ENCODE data around the gene CPS1.

DNA sequence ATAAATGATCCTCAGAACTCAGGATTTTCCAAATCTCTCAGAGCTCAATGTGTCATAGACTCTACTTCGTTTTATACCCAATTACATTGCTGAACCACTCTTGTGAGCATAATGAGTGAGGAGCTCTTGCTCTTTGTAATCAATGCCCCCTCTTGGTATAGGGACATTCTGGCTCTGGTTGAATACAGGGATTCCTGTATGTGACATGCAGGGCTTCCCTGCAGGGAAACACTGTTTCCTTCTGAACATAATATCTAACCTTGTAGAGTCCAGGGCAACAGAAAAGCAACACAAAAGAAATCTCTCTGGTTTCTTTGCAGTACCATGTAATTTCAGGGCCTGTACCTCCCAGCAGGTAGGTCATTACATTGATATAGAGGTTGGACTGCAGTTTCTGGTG is 101.5 kb downstream of the CPS1 start:
- TF ChIP-seq, protein P1, sequence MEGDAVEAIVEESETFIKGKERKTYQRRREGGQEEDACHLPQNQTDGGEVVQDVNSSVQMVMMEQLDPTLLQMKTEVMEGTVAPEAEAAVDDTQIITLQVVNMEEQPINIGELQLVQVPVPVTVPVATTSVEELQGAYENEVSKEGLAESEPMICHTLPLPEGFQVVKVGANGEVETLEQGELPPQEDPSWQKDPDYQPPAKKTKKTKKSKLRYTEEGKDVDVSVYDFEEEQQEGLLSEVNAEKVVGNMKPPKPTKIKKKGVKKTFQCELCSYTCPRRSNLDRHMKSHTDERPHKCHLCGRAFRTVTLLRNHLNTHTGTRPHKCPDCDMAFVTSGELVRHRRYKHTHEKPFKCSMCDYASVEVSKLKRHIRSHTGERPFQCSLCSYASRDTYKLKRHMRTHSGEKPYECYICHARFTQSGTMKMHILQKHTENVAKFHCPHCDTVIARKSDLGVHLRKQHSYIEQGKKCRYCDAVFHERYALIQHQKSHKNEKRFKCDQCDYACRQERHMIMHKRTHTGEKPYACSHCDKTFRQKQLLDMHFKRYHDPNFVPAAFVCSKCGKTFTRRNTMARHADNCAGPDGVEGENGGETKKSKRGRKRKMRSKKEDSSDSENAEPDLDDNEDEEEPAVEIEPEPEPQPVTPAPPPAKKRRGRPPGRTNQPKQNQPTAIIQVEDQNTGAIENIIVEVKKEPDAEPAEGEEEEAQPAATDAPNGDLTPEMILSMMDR (IDR thresholded peaks at IDR 0.05; ENCODE audit: low read length) = no peak
- no peak for TF ChIP-seq EZH2 (IDR thresholded peaks at IDR 0.05; ENCODE audit: borderline replicate concordance, low read length)

Data from OCI-LY1 (cell line).